ENCODE results near the gene LRRC30.

DNA sequence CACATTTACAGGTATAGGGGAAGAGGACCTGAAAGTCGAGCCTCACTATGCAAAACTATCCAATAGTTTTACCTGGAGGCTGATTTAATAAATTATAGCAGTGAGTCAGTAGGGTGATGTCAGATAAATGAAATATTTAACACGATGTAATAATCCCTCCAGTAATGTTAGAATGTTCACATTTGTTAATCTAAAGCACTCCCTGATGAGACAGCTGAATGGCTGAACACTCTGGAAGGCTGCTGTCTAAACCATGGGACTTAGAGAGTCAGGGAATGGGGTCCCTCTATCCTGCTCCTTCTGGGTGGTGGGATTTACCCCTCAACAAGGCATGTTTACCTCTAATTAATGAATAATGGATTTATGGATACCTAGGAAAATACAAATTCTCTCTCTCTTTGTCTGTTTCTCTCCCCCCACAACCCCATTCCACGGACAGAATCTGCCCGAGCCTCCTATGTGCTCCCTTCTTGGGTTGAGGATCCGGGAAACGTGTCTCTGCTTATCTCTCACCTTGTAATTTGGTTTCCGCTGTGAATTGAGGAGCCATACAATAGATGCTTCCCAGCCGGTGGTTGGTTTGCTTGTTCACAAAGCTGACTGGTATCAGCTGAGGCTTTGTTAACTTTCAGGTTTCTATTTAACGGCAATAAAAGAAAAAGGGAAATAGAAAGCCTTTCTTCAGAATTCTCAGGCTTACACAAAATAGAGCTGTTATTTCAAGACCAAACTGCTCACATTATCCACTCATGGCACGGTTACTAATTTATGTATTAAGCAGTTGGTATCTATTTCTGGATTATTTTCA is 25.9 kb downstream of the LRRC30 start:
- TF ChIP-seq, protein P1, sequence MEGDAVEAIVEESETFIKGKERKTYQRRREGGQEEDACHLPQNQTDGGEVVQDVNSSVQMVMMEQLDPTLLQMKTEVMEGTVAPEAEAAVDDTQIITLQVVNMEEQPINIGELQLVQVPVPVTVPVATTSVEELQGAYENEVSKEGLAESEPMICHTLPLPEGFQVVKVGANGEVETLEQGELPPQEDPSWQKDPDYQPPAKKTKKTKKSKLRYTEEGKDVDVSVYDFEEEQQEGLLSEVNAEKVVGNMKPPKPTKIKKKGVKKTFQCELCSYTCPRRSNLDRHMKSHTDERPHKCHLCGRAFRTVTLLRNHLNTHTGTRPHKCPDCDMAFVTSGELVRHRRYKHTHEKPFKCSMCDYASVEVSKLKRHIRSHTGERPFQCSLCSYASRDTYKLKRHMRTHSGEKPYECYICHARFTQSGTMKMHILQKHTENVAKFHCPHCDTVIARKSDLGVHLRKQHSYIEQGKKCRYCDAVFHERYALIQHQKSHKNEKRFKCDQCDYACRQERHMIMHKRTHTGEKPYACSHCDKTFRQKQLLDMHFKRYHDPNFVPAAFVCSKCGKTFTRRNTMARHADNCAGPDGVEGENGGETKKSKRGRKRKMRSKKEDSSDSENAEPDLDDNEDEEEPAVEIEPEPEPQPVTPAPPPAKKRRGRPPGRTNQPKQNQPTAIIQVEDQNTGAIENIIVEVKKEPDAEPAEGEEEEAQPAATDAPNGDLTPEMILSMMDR (conservative IDR thresholded peaks at IDR 0.05 in 1 of 2, IDR thresholded peaks at IDR 0.05 in 1 of 2; ENCODE audit: extremely low read depth in 1 of 2, insufficient read depth in 1 of 2, low read depth in 1 of 2, low read length in 2 of 2): no peak
- TF ChIP-seq EZH2 (IDR thresholded peaks at IDR 0.05; ENCODE audit: borderline replicate concordance, low read length): no peak
